HG02885 (cell line): ENCODE results near the gene GALE.
A peak's percentile ranks its signal among the peaks of the same experiment; 100 is the strongest.
"Not testable (repeated sequence)": the region's sequence is repeated elsewhere in the genome, so short reads cannot be mapped to it uniquely, and the experiment has no call there.

ENCODE experiments used
- ATAC-seq: cut with Tn5 transposase; IDR thresholded peaks from one replicate; pipeline ENCODE4 v1.9.1; 2021; ENCODE audit warnings: mild to moderate bottlenecking; ENCODE audit not compliant: unreplicated experiment, poor library complexity

GALE gene

GRCh38 chr1:23800400-23801337 is at the start of gene GALE:
GALE (minus strand) TSS chr1:23800754; CDS start chr1:23799007, 1,747 bp downstream.
- ATAC-seq, result peak; percentile 81

DNA sequence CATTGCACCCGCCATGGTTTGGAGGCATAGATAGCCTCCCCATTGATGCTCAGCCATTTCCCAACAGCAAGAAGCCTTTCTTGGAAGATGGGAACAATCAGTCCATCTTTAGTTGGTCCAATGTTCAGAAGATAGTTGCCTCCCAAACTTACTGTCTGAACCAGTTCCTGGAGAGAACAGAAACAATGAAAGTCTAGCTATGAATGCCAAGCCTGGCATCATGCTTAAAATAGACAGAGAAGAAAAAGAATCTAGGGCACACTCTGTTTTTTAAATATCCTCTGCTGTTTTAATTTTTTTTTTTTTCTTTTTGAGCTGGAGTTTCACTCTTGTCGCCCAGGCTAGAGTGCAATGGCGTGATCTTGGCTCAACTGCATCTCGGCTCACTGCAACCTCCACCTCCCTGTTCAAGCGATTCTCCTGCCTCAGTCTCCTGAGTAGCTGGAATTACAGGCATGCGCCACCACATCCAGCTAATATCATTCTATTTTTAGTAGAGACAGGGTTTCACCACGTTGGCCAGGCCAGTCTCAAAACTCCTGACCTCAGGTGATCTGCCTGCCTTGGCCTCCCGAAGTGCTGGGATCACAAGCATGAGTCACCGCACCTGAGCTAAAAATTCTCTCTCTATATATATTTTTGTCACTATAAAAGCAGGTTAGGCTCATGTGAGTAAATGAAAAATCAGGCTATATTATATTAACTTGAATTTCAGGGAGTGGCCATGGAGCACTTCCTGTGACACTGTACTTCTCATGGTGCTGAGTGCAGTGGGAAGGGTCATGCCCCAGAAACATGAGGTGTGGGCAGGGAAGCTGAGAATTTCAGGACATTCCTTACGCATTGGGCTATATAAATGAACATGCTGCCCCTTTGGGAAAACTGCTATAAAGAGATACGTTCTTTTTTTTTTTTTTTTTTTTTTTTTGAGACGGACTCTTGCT is 48.4 kb upstream of the GALE start:
- ATAC-seq, result no peak

- not testable (repeated sequence) for ATAC-seq
Observed at GRCh38 chr1:23847482-23848095, 47.0 kb upstream of the GALE start.

GRCh38 chr1:23845163-23845562 is 44.6 kb upstream of the GALE start:
- ATAC-seq, result no peak

GRCh38 chr1:23843644-23844043 is 43.1 kb upstream of the GALE start:
- no peak for ATAC-seq

DNA sequence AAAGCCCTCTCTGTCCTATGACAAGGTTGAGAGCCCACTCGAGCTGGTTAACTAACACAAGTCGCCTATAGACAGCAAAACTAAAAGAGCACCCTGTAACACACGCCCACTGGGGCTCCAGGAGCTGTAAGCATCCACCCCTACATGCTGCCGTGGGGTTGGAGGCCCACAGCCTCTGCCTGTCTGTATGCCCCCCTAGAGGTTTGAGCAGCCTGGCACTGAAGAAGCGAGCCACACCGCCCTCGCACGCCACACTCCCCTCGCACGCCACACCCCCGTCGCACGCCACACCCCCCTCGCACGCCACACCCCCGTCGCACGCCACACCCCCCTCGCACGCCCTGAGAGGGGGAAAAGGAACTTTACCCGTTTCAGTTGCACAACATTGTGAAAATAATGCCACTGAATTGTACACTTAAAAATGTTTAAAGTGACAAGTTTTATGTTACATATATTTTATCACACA is 37.9 kb upstream of the GALE start:
- ATAC-seq, result peak; percentile 39

GRCh38 chr1:23837908-23838307 is 37.4 kb upstream of the GALE start:
- no peak for ATAC-seq

- no peak for ATAC-seq
Observed at GRCh38 chr1:23836037-23836436, 35.5 kb upstream of the GALE start.

- not testable (repeated sequence) for ATAC-seq
Observed at GRCh38 chr1:23834156-23834555, 33.6 kb upstream of the GALE start.

GRCh38 chr1:23827717-23828116 is 27.2 kb upstream of the GALE start:
- no peak for ATAC-seq

DNA sequence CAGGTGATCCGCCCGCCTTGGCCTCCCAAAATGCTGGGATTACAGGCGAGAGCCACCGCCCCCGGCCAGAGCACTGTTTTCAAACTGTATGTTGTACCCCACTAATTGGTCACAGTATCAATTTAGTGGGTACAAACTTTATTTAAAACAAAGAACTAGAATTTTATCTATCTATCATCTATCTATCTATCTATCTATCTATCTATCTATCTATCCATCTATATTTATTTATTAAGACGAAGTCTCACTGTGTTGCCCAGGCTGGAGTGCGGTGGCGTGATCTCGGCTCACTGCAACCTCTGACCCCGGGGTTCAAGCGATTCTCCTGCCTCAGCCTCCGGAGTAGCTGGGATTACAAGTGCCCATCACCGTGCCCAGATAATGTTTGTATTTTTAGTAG is 26.0 kb upstream of the GALE start:
- not testable (repeated sequence) for ATAC-seq

DNA sequence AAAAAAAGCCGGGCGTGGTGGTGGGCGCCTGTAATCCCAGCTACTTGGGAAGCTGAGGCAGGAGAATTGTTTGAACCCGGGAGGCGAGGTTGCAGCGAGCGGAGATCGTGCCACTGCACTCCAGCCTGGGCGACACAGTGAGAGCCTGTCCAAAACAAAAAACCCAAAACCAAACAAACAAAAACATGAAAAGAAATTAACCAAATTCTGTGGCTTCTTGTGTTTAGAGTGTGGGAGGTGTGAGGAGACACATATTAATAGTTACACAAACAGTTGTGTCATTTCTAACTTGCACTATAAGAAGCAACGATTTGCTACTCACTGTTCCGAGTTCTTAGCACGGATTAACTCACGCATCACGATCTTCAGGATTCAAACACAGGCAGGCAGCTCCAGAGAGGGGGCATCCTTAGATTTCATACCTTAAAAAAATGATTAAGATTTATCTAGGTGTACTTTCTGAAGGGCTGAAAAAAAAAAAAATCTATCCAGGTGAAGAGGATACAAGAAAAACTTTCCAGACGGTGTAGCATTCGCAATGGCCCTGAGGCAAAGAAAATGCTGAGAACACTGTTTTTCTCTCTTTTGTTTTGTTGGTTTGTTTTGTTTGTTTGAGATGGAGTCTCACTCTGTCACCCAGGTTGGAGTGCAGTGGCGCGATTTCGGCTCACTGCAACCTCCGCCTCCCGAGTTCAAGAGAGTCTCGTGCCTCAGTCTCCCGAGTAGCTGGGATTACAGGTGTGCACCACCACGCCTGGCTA is 25.4 kb upstream of the GALE start:
- peak; percentile 65 for ATAC-seq

DNA sequence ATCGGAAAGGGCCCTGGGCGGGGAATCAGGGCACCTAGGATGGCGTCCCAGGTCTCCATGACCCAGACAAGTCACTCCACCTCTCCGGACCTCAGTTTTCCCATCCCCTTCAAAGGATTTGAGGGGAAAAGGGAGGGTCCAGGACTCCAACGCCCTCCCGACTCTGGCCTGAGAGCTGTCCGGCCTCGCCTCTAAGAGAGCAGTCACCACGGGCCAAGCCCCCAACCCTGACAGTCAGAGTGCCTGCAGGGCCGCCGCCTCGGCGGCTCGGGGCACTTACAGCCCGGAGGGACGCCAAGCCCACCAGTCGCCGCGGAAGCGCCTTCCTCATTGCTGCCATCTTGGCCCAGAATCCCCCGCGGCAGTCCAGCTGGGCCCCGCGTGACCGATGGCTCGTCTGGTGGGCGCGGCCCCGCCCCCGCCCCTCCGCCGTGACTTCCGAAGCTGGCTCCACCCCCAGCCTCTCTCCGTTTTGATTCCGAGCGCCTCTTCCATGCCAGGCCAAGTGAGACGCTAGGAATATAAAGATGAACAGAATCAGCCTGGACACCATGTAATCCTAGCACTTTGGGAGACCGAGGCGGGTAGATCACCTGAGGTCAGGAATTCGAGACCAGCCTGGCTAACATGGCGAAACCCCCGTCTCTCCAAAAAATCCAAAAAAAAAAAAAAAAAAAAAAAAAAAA is 24.7 kb upstream of the GALE start, which contains the start of gene HMGCL:
TSS of gene HMGCL (minus strand) at position 354 of the 686 bp plus-strand sequence. CDS start at position 340, 14 bp downstream.
- peak; percentile 87 for ATAC-seq

DNA sequence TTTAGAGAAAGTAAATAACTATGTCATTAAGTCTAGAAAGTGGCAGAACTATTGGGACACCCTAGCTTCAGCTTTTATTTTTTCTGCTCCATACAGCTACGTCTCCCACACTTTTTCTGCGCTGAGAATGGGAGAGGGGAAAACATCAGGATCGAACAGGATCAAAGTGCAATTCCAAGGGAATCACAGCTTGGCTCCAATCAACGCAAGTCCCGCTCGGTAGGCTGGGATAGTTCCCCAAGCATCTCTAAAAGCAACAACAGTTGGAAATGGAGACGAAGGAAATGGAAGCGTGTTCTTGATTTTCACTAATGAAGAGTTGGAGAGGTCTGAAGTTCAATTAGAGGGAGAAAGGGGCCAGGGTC is 24.1 kb upstream of the GALE start:
- no peak for ATAC-seq

- no peak for ATAC-seq
Observed at GRCh38 chr1:23823767-23824166, 23.2 kb upstream of the GALE start.

GRCh38 chr1:23817633-23818032 is 17.1 kb upstream of the GALE start:
- no peak for ATAC-seq

GRCh38 chr1:23816906-23817305 is 16.4 kb upstream of the GALE start:
- no peak for ATAC-seq

- ATAC-seq, result no peak
Observed at GRCh38 chr1:23816361-23816760, 15.8 kb upstream of the GALE start.

- no peak for ATAC-seq
Observed at GRCh38 chr1:23814016-23814415, 13.5 kb upstream of the GALE start.
